Measurements from ENCODE around the gene PJA1.

The PJA1 gene

GRCh38 chrX:69142788-69143469 lies 22.3 kb downstream of the PJA1 start:
- DNase-seq (ENCODE audit: low read depth), result no peak

GRCh38 chrX:69140837-69141236 lies 24.4 kb downstream of the PJA1 start:
- DNase-seq (ENCODE audit: low read depth), result no peak

- no peak for DNase-seq (ENCODE audit: low read depth)
Observed at GRCh38 chrX:69139516-69139915, 25.7 kb downstream of the PJA1 start.

GRCh38 chrX:69138512-69138911 lies 26.7 kb downstream of the PJA1 start:
- no peak for DNase-seq (ENCODE audit: low read depth)

GRCh38 chrX:69138118-69138390 lies 27.2 kb downstream of the PJA1 start:
- DNase-seq (ENCODE audit: low read depth), result no peak

- DNase-seq (ENCODE audit: low read depth), result no peak
Observed at GRCh38 chrX:69137371-69138117, 27.7 kb downstream of the PJA1 start.

- no peak for DNase-seq (ENCODE audit: low read depth)
Observed at GRCh38 chrX:69136546-69137331, 28.5 kb downstream of the PJA1 start.

- DNase-seq (ENCODE audit: low read depth), result no peak
Observed at GRCh38 chrX:69133921-69134542, 31.2 kb downstream of the PJA1 start.

GRCh38 chrX:69131886-69132285 lies 33.4 kb downstream of the PJA1 start:
- DNase-seq (ENCODE audit: low read depth), result no peak

- no peak for DNase-seq (ENCODE audit: low read depth)
Observed at GRCh38 chrX:69130439-69130838, 34.8 kb downstream of the PJA1 start.

- no peak for DNase-seq (ENCODE audit: low read depth)
Observed at GRCh38 chrX:69128588-69128987, 36.7 kb downstream of the PJA1 start.

- DNase-seq (ENCODE audit: low read depth), result no peak
Observed at GRCh38 chrX:69127466-69127865, 37.8 kb downstream of the PJA1 start.

GRCh38 chrX:69126642-69127041 lies 38.6 kb downstream of the PJA1 start:
- DNase-seq (ENCODE audit: low read depth), result no peak

- DNase-seq (ENCODE audit: low read depth), result no peak
Observed at GRCh38 chrX:69125094-69125493, 40.2 kb downstream of the PJA1 start.

- DNase-seq (ENCODE audit: low read depth), result no peak
Observed at GRCh38 chrX:69124108-69124507, 41.1 kb downstream of the PJA1 start.

- no peak for DNase-seq (ENCODE audit: low read depth)
Observed at GRCh38 chrX:69123481-69123880, 41.8 kb downstream of the PJA1 start.

- DNase-seq (ENCODE audit: low read depth), result no peak
Observed at GRCh38 chrX:69121321-69122000, 43.8 kb downstream of the PJA1 start.

- DNase-seq (ENCODE audit: low read depth), result no peak
Observed at GRCh38 chrX:69120476-69120875, 44.8 kb downstream of the PJA1 start.

GRCh38 chrX:69119122-69119521 lies 46.1 kb downstream of the PJA1 start:
- DNase-seq (ENCODE audit: low read depth), result no peak

- no peak for DNase-seq (ENCODE audit: low read depth)
Observed at GRCh38 chrX:69117876-69118526, 47.3 kb downstream of the PJA1 start.

- no peak for DNase-seq (ENCODE audit: low read depth)
Observed at GRCh38 chrX:69116077-69116476, 49.2 kb downstream of the PJA1 start.

- DNase-seq (ENCODE audit: low read depth), result no peak
Observed at GRCh38 chrX:69113723-69114122, 51.5 kb downstream of the PJA1 start.
